ENCODE results near the gene BMI1. TPM values are rescaled to one million over a fixed set of nuclear protein-coding genes. Genes with fewer than 3 reads are reported as not detected.

Gene BMI1
- total RNA-seq, 1 donor from 2014 or later = 59.3 TPM

GRCh38 chr10:22310928-22311327 lies 10.0 kb upstream of the BMI1 start:
- peaks cover 43% of the 10 kb centered on the region for H3K4me1 Mint-ChIP-seq (ENCODE audit: low read depth)
- peaks cover 1% of the 10 kb centered on the region for H3K27me3 Mint-ChIP-seq (ENCODE audit: insufficient read depth)
- H3K9me3 Mint-ChIP-seq = no peaks in the 10 kb centered on the region
- H3K4me3 Mint-ChIP-seq = no peak overlapping the region
- intact Hi-C loops (cut with micrococcal nuclease) = no loop called here
- H3K36me3 Mint-ChIP-seq (ENCODE audit: low read depth) = peaks cover 4% of the 10 kb centered on the region
- peak overlapping the region; percentile 59 for H3K27ac Mint-ChIP-seq
- no peak for DNase-seq (ENCODE audit: low spot score)

- peak overlapping the region; percentile 100 for H3K27ac Mint-ChIP-seq
Observed at GRCh38 chr10:22314852-22315251, 6.0 kb upstream of the BMI1 start.

GRCh38 chr10:22315455-22316285 lies 5.2 kb upstream of the BMI1 start:
- peaks cover 2% of the 10 kb centered on the region for H3K27me3 Mint-ChIP-seq (ENCODE audit: insufficient read depth)
- no peaks in the 10 kb centered on the region for H3K9me3 Mint-ChIP-seq
- intact Hi-C loops (cut with micrococcal nuclease) = loop anchor here (1.0 to 5.0 kb wide), 6 partner anchors 7 to 818 kb away; partner anchors contain the start of gene DNAJC1
- H3K27ac Mint-ChIP-seq = peak overlapping the region; percentile 100
- H3K36me3 Mint-ChIP-seq (ENCODE audit: low read depth) = peaks cover 17% of the 10 kb centered on the region
- no peak for DNase-seq (ENCODE audit: low spot score)
- peak overlapping the region; percentile 98 for H3K4me3 Mint-ChIP-seq
- H3K4me1 Mint-ChIP-seq (ENCODE audit: low read depth) = peaks cover 56% of the 10 kb centered on the region

More at GRCh38 chr10:22314852-22315251, 6.0 kb upstream of the BMI1 start:
- no peaks in the 10 kb centered on the region for H3K9me3 Mint-ChIP-seq
- H3K4me1 Mint-ChIP-seq (ENCODE audit: low read depth) = peaks cover 51% of the 10 kb centered on the region
- DNase-seq (ENCODE audit: low spot score) = no peak
- H3K4me3 Mint-ChIP-seq = peak overlapping the region; percentile 98
- H3K36me3 Mint-ChIP-seq (ENCODE audit: low read depth) = peaks cover 14% of the 10 kb centered on the region
- intact Hi-C loops (cut with micrococcal nuclease) = loop anchor here (1.0 to 5.0 kb wide), 3 partner anchors 61 to 818 kb away; no protein-coding TSS in a partner anchor
- no peaks in the 10 kb centered on the region for H3K27me3 Mint-ChIP-seq (ENCODE audit: insufficient read depth)

- peak within 1 kb of the TSS; percentile 98 for H3K4me3 Mint-ChIP-seq
- peak; percentile 77 for DNase-seq (ENCODE audit: low spot score)
- peaks cover 17% of the 10 kb centered on the region for H3K36me3 Mint-ChIP-seq (ENCODE audit: low read depth)
- no peaks in the 10 kb centered on the region for H3K9me3 Mint-ChIP-seq
- intact Hi-C loops (cut with micrococcal nuclease) = loop anchor here (1.0 to 5.0 kb wide), 5 partner anchors 8 to 819 kb away; partner anchors contain the start of gene DNAJC1
- peak within 1 kb of the TSS; percentile 100 for H3K27ac Mint-ChIP-seq
- peaks cover 2% of the 10 kb centered on the region for H3K27me3 Mint-ChIP-seq (ENCODE audit: insufficient read depth)
- H3K4me1 Mint-ChIP-seq (ENCODE audit: low read depth) = peaks cover 50% of the 10 kb centered on the region
Observed at GRCh38 chr10:22316286-22317075, 4.4 kb upstream of the BMI1 start, which contains the start of gene COMMD3. COMMD3 (plus strand) TSS chr10:22316388; CDS start chr10:22316418, 30 bp downstream.

- Mint-ChIP-seq H3K27me3 (ENCODE audit: insufficient read depth) (peaks cover 2% of the 10 kb centered on the region), H3K4me1 (ENCODE audit: low read depth) (peaks cover 46% of the 10 kb centered on the region), H3K4me3 (peak overlapping the region; percentile 96), H3K27ac (peak overlapping the region; percentile 96), H3K36me3 (ENCODE audit: low read depth) (peaks cover 17% of the 10 kb centered on the region), H3K9me3 (no peaks in the 10 kb centered on the region)
- intact Hi-C loops (cut with micrococcal nuclease) = loop anchor here (2.0 to 5.0 kb wide), 3 partner anchors 314 to 820 kb away; partner anchors contain the start of gene DNAJC1
- no peak for DNase-seq (ENCODE audit: low spot score)
Observed at GRCh38 chr10:22317076-22317370, 3.9 kb upstream of the BMI1 start.

- peaks cover 10% of the 10 kb centered on the region for H3K27me3 Mint-ChIP-seq (ENCODE audit: insufficient read depth)
- H3K36me3 Mint-ChIP-seq (ENCODE audit: low read depth) = peaks cover 24% of the 10 kb centered on the region
- intact Hi-C loops (cut with micrococcal nuclease) = loop anchor here (2.0 to 5.0 kb wide), 3 partner anchors 315 to 821 kb away; partner anchors contain the start of gene DNAJC1
- DNase-seq (ENCODE audit: low spot score) = no peak
- no peaks in the 10 kb centered on the region for H3K9me3 Mint-ChIP-seq
- H3K4me3 Mint-ChIP-seq = peak overlapping the region; percentile 72
- H3K4me1 Mint-ChIP-seq (ENCODE audit: low read depth) = peaks cover 55% of the 10 kb centered on the region
- no peak overlapping the region for H3K27ac Mint-ChIP-seq
Observed at GRCh38 chr10:22317771-22318565, 2.9 kb upstream of the BMI1 start.

- Mint-ChIP-seq H3K27ac (no peak overlapping the region), H3K36me3 (ENCODE audit: low read depth) (peaks cover 26% of the 10 kb centered on the region), H3K27me3 (ENCODE audit: insufficient read depth) (peaks cover 17% of the 10 kb centered on the region), H3K4me3 (peak overlapping the region; percentile 59), H3K9me3 (no peaks in the 10 kb centered on the region), H3K4me1 (ENCODE audit: low read depth) (peaks cover 63% of the 10 kb centered on the region)
- intact Hi-C loops (cut with micrococcal nuclease) = loop anchor here (5.0 kb wide), 2 partner anchors 334 to 821 kb away; no protein-coding TSS in a partner anchor
- DNase-seq (ENCODE audit: low spot score) = no peak
Observed at GRCh38 chr10:22318772-22319171, 2.1 kb upstream of the BMI1 start.

GRCh38 chr10:22319547-22319979 lies 1.3 kb upstream of the BMI1 start:
- H3K36me3 Mint-ChIP-seq (ENCODE audit: low read depth) = peaks cover 29% of the 10 kb centered on the region
- peaks cover 25% of the 10 kb centered on the region for H3K27me3 Mint-ChIP-seq (ENCODE audit: insufficient read depth)
- no peaks in the 10 kb centered on the region for H3K9me3 Mint-ChIP-seq
- no peak for DNase-seq (ENCODE audit: low spot score)
- peaks cover 70% of the 10 kb centered on the region for H3K4me1 Mint-ChIP-seq (ENCODE audit: low read depth)
- peak overlapping the region; percentile 89 for H3K4me3 Mint-ChIP-seq
- H3K27ac Mint-ChIP-seq = peak overlapping the region; percentile 96
- intact Hi-C loops (cut with micrococcal nuclease) = loop anchor here (5.0 kb wide), 2 partner anchors 333 to 822 kb away; no protein-coding TSS in a partner anchor

- intact Hi-C loops (cut with micrococcal nuclease) = loop anchor here (5.0 kb wide), 4 partner anchors 332 to 823 kb away; partner anchors contain the start of genes MLLT10 and PIP4K2A
- H3K36me3 Mint-ChIP-seq (ENCODE audit: low read depth) = peaks cover 29% of the 10 kb centered on the region
- H3K4me3 Mint-ChIP-seq = peak overlapping the region; percentile 89
- H3K9me3 Mint-ChIP-seq = no peaks in the 10 kb centered on the region
- no peak for DNase-seq (ENCODE audit: low spot score)
- peaks cover 70% of the 10 kb centered on the region for H3K4me1 Mint-ChIP-seq (ENCODE audit: low read depth)
- H3K27me3 Mint-ChIP-seq (ENCODE audit: insufficient read depth) = peaks cover 27% of the 10 kb centered on the region
- peak overlapping the region; percentile 96 for H3K27ac Mint-ChIP-seq
Observed at GRCh38 chr10:22319980-22320558, 830 bp upstream of the BMI1 start.

- H3K4me3 Mint-ChIP-seq = peak overlapping the region; percentile 85
- peaks cover 29% of the 10 kb centered on the region for H3K36me3 Mint-ChIP-seq (ENCODE audit: low read depth)
Observed at GRCh38 chr10:22321156-22321923, 441 bp downstream of the BMI1 start.

More at GRCh38 chr10:22321156-22321923, 441 bp downstream of the BMI1 start:
- DNase-seq (ENCODE audit: low spot score) = peak; percentile 57
- Mint-ChIP-seq H3K27me3 (ENCODE audit: insufficient read depth) (peaks cover 30% of the 10 kb centered on the region), H3K9me3 (no peaks in the 10 kb centered on the region), H3K4me1 (ENCODE audit: low read depth) (peaks cover 69% of the 10 kb centered on the region), H3K27ac (peak overlapping the region; percentile 86)
- intact Hi-C loops (cut with micrococcal nuclease) = loop anchor here (1.0 to 5.0 kb wide), 4 partner anchors 74 to 789 kb away; partner anchors contain the start of genes MLLT10 and PIP4K2A
